ENCODE measurements around the gene HOXD8. TPM values are rescaled to one million over a fixed set of nuclear protein-coding genes. Genes with fewer than 3 reads are reported as not detected.

The HOXD8 gene
- polyA plus RNA-seq, 1 donor from 2014 or later, result not detected

DNA sequence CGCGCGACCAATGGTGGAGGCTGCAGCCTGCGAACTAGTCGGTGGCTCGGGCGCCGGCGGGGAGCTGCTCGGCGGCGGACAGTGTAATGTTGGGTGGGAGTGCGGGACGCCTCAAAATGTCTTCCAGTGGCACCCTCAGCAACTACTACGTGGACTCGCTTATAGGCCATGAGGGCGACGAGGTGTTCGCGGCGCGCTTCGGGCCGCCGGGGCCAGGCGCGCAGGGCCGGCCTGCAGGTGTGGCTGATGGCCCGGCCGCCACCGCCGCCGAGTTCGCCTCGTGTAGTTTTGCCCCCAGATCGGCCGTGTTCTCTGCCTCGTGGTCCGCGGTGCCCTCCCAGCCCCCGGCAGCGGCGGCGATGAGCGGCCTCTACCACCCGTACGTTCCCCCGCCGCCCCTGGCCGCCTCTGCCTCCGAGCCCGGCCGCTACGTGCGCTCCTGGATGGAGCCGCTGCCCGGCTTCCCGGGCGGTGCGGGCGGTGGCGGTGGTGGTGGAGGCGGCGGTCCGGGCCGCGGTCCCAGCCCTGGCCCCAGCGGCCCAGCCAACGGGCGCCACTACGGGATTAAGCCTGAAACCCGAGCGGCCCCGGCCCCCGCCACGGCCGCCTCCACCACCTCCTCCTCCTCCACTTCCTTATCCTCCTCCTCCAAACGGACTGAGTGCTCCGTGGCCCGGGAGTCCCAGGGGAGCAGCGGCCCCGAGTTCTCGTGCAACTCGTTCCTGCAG, 6.7 kb upstream of the HOXD8 start, which contains the start of gene HOXD9:
Gene HOXD9, plus strand, starts transcription at position 37 of the 728 bp plus-strand sequence. Its CDS starts 50 bp downstream, at position 87.
- Mint-ChIP-seq H3K4me1 (peaks cover 2 to 6% (median 3%) of the 10 kb centered on the region in 3 donors), H3K9me3 (peaks cover 0 to 6% (median 2%) of the 10 kb centered on the region in 3 donors), H3K4me3 (peak within 1 kb of the TSS in 2 of 4 donors; percentile 68 to 84), H3K27me3 (peaks cover 66% of the 10 kb centered on the region), H3K36me3 (peaks cover 1% of the 10 kb centered on the region), H3K27ac (peak within 1 kb of the TSS; percentile 77 to 94 (median 84))

DNA sequence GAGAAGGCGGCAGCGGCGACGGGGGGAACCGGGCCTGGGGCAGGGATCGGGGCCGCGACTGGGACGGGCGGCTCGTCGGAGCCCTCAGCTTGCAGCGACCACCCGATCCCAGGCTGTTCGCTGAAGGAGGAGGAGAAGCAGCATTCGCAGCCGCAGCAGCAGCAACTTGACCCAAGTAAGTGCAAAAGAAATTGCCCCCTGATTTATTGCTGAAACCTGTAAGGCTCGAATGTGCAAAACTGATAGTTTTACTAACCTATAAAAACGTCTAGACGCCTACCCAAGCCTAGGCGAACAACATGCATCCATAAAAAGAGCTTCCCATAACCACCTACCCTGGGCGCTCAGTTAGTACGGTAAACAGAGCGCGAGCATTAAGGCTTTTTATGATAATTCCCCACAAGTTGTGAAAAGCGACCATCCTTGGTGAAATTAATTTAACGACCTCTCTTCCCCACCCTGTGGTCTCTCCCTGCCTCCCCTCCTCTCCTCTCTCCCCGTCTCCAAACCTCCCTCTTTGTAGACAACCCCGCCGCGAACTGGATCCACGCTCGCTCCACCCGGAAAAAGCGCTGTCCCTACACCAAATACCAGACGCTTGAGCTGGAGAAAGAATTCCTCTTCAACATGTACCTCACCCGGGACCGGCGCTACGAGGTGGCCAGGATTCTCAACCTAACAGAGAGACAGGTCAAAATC, 5.9 kb upstream of the HOXD8 start:
- peak overlapping the region; percentile 77 to 94 (median 84) for H3K27ac Mint-ChIP-seq
- no peaks in the 10 kb centered on the region for H3K36me3 Mint-ChIP-seq
- peaks cover 64% of the 10 kb centered on the region for H3K27me3 Mint-ChIP-seq
- peak overlapping the region in 3 of 4 donors; percentile 31 to 84 (median 68) for H3K4me3 Mint-ChIP-seq
- H3K4me1 Mint-ChIP-seq, result peaks cover 2 to 9% (median 6%) of the 10 kb centered on the region in 3 donors
- peaks cover 0 to 6% (median 2%) of the 10 kb centered on the region in 3 donors for H3K9me3 Mint-ChIP-seq

DNA sequence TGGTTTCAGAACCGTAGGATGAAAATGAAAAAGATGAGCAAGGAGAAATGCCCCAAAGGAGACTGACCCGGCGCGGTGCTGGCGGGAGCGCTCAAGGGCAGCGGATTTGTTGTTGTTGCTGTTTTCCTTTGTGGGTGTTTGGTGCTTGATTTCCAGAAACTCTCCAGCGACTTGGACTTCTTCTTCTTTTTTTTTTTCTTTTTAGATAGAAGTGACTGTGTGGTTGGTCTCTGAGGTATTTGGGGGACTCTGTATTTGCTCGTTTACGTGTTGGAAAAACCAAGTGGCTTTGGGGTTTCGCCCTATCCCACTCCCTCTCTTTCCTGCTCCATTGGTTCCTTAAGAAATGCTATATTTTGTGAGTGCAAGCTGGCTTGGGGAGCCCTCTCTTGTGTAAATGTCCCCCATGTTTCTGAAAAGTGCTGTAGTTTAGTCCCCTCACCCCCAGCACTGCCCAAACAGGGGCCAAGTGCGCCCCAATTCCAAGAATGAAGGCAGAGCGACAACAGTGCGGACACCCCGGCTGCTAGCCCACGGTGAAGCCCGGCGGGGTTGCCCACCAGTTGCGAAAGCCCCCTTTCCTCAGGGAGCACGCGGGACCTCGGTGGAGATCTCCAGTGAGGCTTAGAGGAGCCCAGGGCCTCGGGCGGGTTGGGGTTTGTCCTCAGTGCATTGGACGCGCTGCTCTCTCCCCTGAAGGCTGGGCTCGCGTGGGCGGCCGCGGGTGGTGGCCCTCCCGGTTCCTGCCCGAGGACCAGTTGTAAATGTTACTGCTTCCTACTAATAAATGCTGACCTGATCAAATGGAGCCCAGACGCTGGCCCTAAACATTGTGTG, 5.2 kb upstream of the HOXD8 start:
- H3K36me3 Mint-ChIP-seq, result no peaks in the 10 kb centered on the region
- H3K27ac Mint-ChIP-seq, result peak overlapping the region; percentile 77 to 94 (median 84)
- H3K9me3 Mint-ChIP-seq, result peaks cover 0 to 6% (median 0%) of the 10 kb centered on the region in 3 donors
- peaks cover 0 to 6% (median 6%) of the 10 kb centered on the region in 3 donors for H3K4me1 Mint-ChIP-seq
- peak overlapping the region in 3 of 4 donors; percentile 31 to 68 (median 37) for H3K4me3 Mint-ChIP-seq
- peaks cover 66% of the 10 kb centered on the region for H3K27me3 Mint-ChIP-seq

DNA sequence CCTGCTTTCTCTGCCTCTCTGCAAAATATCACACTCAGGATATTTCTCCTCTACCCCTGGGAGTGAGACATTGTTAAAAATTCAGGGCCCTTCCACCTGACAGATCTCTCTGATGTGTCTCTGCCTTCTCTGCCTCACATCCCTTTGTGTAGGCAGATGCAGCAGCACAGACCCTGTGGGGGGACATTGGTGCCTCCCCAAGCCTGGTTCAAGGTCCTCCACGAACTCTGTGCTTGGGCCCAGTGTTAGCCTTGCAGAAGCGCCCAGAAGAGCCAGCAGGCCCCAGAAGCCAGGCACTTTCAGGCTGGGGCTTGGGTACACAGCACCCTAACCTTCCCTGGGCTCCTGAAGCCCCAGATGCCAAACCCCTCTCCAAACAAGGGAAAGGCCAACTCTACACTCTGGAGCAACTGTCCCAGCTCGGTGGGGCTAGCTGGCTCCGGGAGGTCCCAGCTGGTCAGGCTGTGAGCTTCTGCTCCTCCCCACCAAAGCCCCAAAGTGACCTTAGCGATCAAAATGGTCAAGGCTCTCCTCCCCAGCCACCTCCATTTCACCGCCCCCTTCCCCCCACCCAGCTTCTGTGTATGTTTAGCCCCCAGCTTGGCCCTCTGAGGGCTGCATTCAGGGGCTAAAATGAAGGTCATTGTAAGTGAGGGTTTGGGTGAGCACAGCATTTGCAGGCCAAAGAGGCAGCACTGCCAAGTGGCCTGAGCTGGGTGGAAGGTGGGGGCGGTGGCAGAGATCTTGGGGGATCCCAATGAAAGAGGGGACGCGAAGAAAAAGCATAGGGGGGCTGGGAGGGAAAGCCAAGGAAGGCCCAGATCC, 4.3 kb upstream of the HOXD8 start:
- Mint-ChIP-seq H3K36me3 (no peaks in the 10 kb centered on the region), H3K27ac (peak overlapping the region; percentile 36 to 77 (median 63)), H3K9me3 (peaks cover 0 to 6% (median 0%) of the 10 kb centered on the region in 3 donors), H3K4me3 (peak overlapping the region in 2 of 4 donors; percentile 62 to 68), H3K27me3 (peaks cover 61% of the 10 kb centered on the region), H3K4me1 (peaks cover 0 to 6% (median 6%) of the 10 kb centered on the region in 3 donors)

DNA sequence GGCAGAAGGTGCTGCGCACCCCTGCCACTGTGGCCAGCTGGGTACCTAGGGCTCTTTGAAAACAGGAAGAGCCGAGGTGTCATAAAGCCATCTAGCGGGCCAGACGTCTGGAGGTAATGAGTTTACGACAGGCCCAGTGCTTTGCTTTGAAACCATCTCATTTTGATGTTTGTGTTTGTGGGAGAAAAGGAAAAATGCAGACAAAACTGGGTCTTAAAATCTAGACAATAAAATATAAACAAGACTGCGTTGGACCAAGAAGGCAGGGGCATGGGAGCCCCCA, 3.8 kb upstream of the HOXD8 start:
- peak overlapping the region in 2 of 3 donors; percentile 63 to 77 for H3K27ac Mint-ChIP-seq
- peak overlapping the region in 1 of 4 donors; percentile 67 for H3K4me3 Mint-ChIP-seq
- H3K9me3 Mint-ChIP-seq, result peaks cover 0 to 3% (median 0%) of the 10 kb centered on the region in 3 donors
- H3K27me3 Mint-ChIP-seq, result peaks cover 56% of the 10 kb centered on the region
- H3K36me3 Mint-ChIP-seq, result no peaks in the 10 kb centered on the region
- H3K4me1 Mint-ChIP-seq, result peaks cover 0 to 6% (median 6%) of the 10 kb centered on the region in 3 donors

DNA sequence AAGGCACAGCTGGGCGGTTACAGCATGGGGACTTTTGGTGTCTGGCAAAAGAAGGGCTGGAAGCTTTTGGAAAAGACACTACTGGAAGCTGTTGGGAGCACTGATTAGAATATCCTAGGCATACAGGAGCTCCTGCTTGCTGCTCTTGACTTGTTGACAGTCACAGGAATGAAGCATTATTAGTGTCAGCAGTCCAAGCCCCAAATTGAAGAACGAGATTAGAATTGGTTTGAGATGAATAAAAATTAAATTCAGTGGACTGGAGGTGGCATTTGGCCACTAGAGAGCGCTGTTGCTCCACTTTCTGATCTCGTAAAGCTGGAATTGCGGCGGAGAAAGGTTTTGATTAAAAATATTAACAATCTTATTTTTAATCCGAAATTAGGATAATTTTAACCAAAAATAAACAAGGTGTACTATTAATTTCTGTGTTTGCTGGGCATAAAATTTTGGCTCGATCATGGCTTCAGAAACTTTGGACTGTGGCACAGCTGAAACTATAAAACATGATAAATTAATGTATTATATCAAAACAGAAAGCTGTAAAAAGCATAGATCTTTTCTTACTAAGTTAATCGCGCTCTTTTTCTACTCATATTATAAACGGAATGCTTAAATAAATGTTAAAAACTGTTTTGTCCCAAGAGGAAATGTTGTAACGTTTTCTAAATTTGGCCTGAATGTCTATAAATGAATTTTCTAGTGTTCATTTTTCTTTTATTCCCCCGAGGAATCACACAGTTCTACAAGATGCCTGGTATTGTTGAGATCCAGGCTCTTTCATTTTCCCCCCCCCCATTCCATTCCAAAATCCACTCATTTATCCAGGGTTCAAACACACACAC, 2.4 kb upstream of the HOXD8 start:
- H3K36me3 Mint-ChIP-seq, result no peaks in the 10 kb centered on the region
- peaks cover 65% of the 10 kb centered on the region for H3K27me3 Mint-ChIP-seq
- peaks cover 0 to 5% (median 0%) of the 10 kb centered on the region in 3 donors for H3K9me3 Mint-ChIP-seq
- H3K4me3 Mint-ChIP-seq, result peak overlapping the region in 2 of 4 donors; percentile 70 to 75
- peak overlapping the region; percentile 77 to 99 (median 77) for H3K27ac Mint-ChIP-seq
- H3K4me1 Mint-ChIP-seq, result peaks cover 3 to 12% (median 6%) of the 10 kb centered on the region in 3 donors

DNA sequence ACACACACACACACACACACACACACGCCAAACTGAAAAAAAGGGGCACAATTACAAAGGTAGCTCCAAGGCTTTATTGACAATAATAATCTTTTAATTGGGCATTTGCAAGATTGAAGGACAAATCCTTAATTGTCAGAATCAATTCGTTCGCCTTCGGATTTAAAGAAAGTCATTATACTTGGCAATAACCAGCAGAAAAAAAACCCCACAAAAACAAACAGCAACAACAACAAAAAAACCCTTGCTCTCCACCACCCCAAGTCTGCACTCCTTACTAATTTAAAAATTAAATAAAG, 1.8 kb upstream of the HOXD8 start:
- no peaks in the 10 kb centered on the region for H3K36me3 Mint-ChIP-seq
- H3K27ac Mint-ChIP-seq, result peak overlapping the region; percentile 77 to 99 (median 94)
- peaks cover 7 to 16% (median 9%) of the 10 kb centered on the region in 3 donors for H3K4me1 Mint-ChIP-seq
- peak overlapping the region in 2 of 4 donors; percentile 67 to 70 for H3K4me3 Mint-ChIP-seq
- H3K27me3 Mint-ChIP-seq, result peaks cover 70% of the 10 kb centered on the region
- H3K9me3 Mint-ChIP-seq, result peaks cover 0 to 8% (median 0%) of the 10 kb centered on the region in 3 donors

DNA sequence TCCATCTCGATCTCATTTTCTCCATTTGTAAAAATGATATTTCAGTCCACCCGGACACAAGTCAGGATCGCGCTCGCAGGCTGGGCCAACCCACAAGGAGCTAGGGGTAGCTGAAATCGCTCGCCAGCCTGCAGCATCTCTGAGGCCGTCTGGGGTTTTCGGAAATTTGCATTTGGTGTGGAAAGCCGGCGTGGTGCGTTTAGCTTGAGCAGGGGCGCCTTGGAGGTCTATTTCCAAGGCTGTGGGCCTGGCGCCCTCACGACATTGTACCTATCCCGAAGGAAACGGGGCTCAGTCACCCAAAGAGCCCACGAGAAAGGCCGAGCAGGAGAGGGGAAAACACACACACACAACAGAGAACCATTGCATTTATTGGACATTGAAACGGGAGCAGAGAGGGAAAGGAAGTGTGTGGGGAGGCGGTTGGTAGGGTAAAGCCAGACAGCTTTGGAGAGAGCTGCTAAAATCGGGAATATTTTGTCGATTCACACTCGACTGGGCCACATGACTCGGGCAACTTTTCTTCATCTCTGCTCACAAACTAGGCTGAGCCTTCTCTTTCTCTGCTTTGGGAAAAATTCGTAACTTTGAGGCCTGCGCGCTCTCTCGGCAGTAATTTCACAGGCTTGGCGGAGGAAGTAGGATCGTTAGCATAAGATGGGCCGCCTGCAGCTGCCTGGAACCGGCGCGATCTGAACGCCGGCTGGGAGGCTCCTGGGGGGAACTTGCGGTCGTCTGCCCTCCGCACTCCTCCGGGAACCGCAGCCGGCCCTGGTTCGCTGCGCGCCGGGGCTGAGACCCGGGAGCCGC, 1.1 kb upstream of the HOXD8 start:
- H3K4me1 Mint-ChIP-seq, result peaks cover 7 to 16% (median 9%) of the 10 kb centered on the region in 3 donors
- H3K9me3 Mint-ChIP-seq, result peaks cover 0 to 8% (median 0%) of the 10 kb centered on the region in 3 donors
- peak overlapping the region; percentile 41 to 70 (median 48) for H3K4me3 Mint-ChIP-seq
- H3K27ac Mint-ChIP-seq, result peak overlapping the region; percentile 77 to 99 (median 94)
- H3K36me3 Mint-ChIP-seq, result no peaks in the 10 kb centered on the region
- peaks cover 74% of the 10 kb centered on the region for H3K27me3 Mint-ChIP-seq

DNA sequence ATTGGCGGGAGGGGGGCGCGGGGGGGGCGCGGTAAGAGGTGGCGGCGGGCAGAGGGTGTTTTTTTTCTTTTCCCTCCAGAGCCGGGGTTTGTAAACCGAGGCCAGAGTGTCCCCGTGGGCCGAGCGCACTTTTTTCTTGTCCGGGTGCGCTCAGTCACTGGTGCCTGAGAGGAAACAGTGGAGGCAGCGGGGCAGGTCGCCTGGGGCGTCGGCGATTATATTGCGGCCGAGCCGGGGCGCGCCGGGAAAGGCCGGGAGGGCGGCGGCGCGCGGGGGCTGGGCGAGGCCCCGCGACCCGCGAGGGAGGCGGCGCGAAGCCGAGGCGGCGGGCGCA, 275 bp downstream of the HOXD8 start:
- Mint-ChIP-seq H3K4me1 (peaks cover 7 to 16% (median 9%) of the 10 kb centered on the region in 3 donors), H3K27ac (no peak overlapping the region), H3K4me3 (no peak overlapping the region), H3K36me3 (no peaks in the 10 kb centered on the region), H3K27me3 (peaks cover 75% of the 10 kb centered on the region), H3K9me3 (peaks cover 0 to 5% (median 0%) of the 10 kb centered on the region in 3 donors)

DNA sequence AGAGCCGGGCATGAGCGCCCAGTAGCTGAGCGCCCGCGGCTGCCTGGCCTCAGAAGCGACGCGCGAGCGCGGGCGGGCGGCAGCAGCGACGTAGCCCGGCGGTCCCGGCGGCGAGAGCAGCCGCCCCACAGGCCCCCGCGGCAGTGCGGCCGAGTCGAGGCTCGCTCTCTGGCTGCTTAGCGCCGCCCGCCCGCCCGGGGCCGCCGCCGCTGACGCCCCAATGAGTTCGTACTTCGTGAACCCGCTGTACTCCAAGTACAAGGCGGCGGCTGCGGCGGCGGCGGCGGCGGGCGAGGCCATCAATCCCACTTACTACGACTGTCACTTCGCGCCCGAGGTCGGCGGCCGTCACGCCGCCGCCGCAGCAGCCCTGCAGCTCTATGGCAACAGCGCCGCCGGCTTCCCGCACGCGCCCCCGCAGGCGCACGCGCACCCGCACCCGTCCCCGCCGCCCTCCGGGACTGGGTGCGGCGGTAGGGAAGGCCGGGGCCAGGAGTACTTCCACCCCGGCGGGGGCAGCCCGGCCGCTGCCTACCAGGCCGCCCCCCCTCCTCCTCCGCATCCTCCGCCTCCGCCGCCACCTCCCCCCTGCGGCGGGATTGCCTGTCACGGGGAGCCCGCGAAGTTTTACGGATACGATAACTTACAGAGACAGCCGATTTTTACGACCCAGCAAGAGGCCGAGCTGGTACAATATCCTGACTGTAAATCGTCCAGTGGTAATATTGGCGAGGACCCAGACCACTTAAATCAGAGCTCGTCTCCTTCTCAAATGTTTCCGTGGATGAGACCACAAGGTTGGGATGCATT, 847 bp downstream of the HOXD8 start:
- H3K36me3 Mint-ChIP-seq, result no peaks in the 10 kb centered on the region
- peaks cover 78% of the 10 kb centered on the region for H3K27me3 Mint-ChIP-seq
- H3K4me3 Mint-ChIP-seq, result peak overlapping the region; percentile 16 to 82 (median 72)
- H3K27ac Mint-ChIP-seq, result peak overlapping the region; percentile 76 to 97 (median 90)
- H3K9me3 Mint-ChIP-seq, result peaks cover 0 to 5% (median 0%) of the 10 kb centered on the region in 3 donors
- H3K4me1 Mint-ChIP-seq, result peaks cover 7 to 19% (median 9%) of the 10 kb centered on the region in 3 donors

DNA sequence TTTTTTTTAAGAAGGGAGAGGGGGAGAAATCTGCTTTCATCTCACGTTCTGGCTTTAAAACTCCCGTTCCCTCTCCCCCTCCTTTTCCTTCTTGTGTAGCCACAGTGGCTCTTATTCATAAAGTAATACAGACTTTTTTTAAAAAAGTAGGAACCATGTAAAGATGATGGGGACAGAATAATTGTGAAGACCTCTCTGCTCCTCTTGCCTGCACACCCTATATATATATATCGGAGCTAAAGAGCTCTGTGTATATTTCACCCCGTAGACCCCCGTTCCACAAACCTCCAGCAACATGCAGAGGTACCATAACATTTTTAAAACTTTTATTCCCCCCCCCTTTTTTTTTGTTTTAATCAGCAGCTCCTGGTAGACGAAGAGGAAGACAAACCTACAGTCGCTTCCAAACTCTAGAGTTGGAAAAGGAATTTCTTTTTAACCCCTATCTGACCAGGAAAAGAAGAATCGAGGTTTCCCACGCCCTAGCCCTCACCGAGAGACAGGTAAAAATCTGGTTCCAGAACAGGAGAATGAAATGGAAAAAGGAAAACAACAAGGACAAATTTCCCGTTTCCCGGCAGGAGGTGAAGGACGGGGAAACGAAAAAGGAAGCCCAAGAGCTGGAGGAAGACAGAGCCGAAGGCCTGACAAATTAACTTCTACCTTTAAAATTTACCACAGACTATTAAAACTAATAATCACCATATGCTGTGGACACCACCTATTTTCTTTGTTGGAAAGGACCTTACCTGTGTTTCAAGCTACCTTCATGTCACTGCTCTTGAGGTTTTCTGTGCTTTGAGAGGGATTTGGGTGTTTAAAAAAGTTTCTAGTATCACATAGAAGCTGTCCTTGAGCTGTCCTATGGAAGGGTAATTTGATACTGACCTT, 1.7 kb downstream of the HOXD8 start:
- peaks cover 0 to 5% (median 0%) of the 10 kb centered on the region in 3 donors for H3K9me3 Mint-ChIP-seq
- peaks cover 12 to 21% (median 14%) of the 10 kb centered on the region in 3 donors for H3K4me1 Mint-ChIP-seq
- H3K27me3 Mint-ChIP-seq, result peaks cover 78% of the 10 kb centered on the region
- H3K27ac Mint-ChIP-seq, result peak overlapping the region; percentile 76 to 97 (median 90)
- H3K36me3 Mint-ChIP-seq, result no peaks in the 10 kb centered on the region
- peak overlapping the region; percentile 16 to 82 (median 72) for H3K4me3 Mint-ChIP-seq
